GM13977 (cell line): ENCODE data around the gene KCNH6.

Experiments
- DNase-seq: peaks from one replicate; pipeline ENCODE4 v3.0.0; 2012; ENCODE audit warnings: low spot score
- in situ Hi-C: fragments of 300-500 bp; cut with MboI; formaldehyde crosslinking; loops from one replicate; pipeline ENCODE4 v1.12.0; 2022; ENCODE audit warnings: low sequenced_read_pairs, low pct_unique_long_range_greater_than_20kb, mixed read lengths, inconsistent platforms; ENCODE audit not compliant: unreplicated experiment
- TF ChIP-seq, protein P1 (sequence below): IDR thresholded peaks from 2 replicates; pipeline ENCODE4 v1.5.1; 2012; ENCODE audit warnings: mild to moderate bottlenecking, control low read depth; ENCODE audit not compliant: insufficient read depth; ENCODE audit errors: extremely low read depth, missing control alignments

The KCNH6 gene

DNA sequence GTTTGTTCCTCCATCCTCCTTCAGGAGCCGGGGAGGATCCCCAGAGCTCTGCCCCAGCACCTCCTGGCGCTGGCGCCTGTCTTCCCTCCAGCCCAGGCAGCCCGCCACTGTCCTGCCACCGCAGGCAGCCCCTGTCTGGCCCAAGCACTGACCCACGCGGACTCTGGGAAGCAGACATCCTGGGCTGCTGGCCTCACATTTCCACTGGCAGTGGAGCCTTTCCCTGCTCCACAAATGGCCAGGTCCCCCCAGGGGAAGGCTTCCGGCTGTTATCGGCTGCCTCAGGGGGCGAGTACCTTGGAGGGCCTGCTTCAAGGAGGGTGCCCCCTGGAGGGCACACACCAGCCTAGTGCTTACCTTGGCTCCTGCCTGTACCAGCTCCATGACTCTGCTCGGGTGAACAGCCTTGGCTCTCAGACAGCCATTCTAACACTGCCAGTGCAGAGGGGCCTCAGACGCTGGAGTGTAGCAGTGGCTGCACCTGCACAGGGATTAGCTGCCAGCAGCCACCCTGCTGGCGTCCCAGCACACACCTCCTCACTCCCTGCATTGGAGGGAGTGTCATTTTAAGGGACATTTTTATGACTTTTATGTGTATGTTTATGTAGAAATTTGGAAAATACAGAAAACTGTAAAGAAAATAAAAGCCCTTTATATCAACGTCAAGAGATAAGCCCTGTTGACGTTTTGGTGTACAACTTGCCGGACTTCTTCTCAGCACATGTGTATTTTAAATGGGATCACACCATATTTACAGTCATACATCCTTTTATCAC, 25.3 kb upstream of the KCNH6 start:
- TF ChIP-seq, protein P1, sequence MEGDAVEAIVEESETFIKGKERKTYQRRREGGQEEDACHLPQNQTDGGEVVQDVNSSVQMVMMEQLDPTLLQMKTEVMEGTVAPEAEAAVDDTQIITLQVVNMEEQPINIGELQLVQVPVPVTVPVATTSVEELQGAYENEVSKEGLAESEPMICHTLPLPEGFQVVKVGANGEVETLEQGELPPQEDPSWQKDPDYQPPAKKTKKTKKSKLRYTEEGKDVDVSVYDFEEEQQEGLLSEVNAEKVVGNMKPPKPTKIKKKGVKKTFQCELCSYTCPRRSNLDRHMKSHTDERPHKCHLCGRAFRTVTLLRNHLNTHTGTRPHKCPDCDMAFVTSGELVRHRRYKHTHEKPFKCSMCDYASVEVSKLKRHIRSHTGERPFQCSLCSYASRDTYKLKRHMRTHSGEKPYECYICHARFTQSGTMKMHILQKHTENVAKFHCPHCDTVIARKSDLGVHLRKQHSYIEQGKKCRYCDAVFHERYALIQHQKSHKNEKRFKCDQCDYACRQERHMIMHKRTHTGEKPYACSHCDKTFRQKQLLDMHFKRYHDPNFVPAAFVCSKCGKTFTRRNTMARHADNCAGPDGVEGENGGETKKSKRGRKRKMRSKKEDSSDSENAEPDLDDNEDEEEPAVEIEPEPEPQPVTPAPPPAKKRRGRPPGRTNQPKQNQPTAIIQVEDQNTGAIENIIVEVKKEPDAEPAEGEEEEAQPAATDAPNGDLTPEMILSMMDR = no peak
- DNase-seq = no peak
- in situ Hi-C loops = no loop called here

DNA sequence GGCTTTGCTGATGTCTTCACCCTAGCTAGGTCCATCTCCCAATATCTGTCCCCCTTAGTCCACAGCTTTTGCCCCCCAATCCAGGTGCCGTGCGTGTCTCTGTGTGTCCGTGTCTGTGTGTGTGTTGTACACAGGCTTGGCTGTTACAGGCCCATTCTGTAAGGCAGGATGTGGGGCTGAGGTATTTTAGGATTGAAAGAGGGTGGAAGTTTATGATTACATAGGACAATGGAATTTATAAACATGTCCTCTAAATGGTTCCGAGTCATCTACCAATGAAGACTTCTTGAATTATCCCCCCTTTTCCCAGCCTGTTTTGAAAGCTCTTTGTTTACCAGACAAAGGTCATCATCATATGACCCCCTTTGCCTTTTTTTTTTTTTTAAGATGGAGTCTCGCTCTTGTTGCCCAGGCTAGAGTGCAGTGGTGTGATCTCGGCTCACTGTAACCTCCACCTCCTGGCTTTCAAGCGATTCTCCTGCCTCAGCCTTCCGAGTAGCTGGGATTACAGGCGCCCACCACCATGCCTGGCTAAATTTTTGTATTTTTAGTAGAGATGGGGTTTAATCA, 24.4 kb upstream of the KCNH6 start:
- TF ChIP-seq, protein P1 = no peak
- DNase-seq = no peak
- in situ Hi-C loops = no loop called here

DNA sequence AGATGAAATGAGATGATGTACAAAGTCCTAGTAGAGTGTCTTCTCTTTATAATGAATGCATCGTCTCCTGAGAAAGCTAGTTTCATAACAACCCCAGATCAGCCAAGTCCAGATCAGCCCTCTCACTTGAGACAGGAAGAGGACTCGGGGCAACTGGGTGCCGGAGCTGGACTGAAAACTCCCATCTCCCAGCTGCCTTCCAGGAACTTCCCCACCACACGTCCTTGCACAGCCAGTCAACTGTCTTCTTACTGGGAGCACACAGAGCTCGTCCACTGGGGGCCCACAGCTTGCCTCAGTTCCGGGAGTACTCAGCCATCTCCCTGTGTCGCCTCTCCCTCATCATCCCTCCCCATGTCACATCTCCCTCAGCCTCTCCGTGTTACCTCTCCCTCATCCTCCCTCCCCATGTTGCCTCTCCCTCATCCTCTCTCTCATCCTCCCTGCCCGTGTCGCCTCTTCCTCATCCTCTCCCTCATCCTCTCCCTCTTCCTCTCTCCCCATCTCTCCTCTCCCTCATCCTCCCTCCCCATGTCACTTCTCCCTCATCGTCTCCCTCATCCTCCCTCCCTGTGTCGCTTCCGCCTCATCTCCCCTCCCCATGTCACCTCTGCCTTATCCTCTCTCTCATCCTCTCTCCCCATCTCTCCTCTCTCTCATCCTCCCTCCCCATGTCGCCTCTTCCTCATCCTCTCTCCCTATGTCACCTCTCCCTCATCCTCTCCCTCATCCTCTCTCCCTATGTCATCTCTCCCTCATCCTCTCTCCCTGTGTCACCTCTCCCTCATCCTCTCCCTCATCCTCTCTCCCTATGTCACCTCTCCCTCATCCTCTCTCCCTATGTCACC, 22.4 kb upstream of the KCNH6 start:
- TF ChIP-seq, protein P1 = no peak

DNA sequence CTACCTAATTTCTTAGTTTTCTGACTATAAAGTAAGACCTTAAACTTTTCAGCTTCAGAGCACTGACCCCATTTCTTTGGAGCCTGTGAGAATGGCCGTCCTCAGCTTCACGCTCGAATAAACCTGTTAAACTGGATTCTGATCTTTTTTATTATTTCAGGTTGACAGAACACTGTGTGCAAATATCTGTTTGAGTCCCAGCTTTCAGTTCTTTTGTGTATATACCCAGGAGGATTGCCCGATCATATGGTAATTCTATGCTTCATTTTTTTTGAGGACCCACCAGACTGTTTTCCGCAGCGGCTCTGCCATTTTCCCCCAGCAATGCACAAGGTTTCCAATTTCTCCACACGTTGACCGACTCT, 19.8 kb upstream of the KCNH6 start:
- in situ Hi-C loops = no loop called here
- TF ChIP-seq, protein P1 = no peak
- DNase-seq = no peak

More for the DNA sequence above, 22.4 kb upstream of the KCNH6 start:
- in situ Hi-C loops = no loop called here
- no peak for DNase-seq

DNA sequence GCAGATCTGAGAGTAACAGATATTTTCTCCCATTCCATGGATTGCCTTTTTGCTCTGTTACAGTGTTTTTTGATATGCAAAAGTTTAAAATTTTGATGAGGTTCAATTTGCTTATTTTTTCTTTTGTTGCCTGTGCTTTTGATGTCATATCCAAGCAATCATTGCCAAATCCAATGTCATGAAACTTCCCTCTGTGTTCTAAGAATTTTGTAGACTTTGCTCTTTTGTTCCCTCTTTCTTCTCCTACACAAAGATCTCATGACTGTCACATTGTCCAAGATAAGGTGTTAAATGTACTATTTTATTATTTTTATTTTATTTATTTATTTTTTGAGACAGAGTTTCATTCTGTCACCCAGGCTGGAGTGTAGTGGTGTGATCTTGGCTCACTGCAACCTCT, 18.9 kb upstream of the KCNH6 start:
- in situ Hi-C loops = no loop called here
- no peak for DNase-seq
- TF ChIP-seq, protein P1 = no peak

DNA sequence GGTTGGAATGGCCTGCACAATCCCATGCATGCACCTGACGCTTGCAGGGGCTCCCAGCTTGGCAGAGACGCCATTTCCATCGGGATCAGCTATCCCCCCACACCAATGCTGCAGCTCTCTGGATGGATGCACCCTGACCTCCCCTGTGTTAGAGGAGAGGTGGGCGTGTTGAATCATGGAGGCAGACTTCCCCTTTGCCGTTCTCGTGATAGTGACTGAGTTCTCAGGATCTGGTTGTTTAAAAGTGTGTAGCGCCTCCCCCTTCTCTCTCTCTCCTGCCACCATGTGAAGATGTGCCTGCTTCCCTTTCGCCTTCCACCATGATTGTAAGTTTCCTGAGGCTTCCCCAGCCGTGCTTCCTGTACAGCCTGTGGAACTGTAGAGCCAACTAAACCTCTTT, 17.8 kb upstream of the KCNH6 start:
- TF ChIP-seq, protein P1 = no peak
- no peak for DNase-seq
- in situ Hi-C loops = no loop called here
